Upper lobe of right lung (tissue), 1 donor: ENCODE data around the gene FAM163A. TPM values are rescaled to one million over a fixed set of nuclear protein-coding genes. Genes with fewer than 3 reads are reported as not detected.

Experiments used
- ATAC-seq: fragments of 200-7000 bp; cut with Tn5 transposase; one replicate; pipeline ENCODE4 v1.9.1; 2020; ENCODE audit warnings: mild to moderate bottlenecking, moderate library complexity
- DNase-seq: peaks from one replicate; pipeline ENCODE4 v3.0.0-alpha.2; 2020
- H3K27ac ChIP-seq: fragments of 200-600 bp; one replicate; pipeline ENCODE4 v1.8.0; 2022
- H3K27me3 ChIP-seq: fragments of 200-600 bp; one replicate; pipeline ENCODE4 v1.8.0; 2022; ENCODE audit warnings: mild to moderate bottlenecking
- H3K36me3 ChIP-seq: fragments of 200-600 bp; one replicate; pipeline ENCODE4 v1.8.0; 2022
- H3K4me1 ChIP-seq: fragments of 200-600 bp; one replicate; pipeline ENCODE4 v1.8.0; 2022
- H3K4me3 ChIP-seq: fragments of 200-600 bp; one replicate; pipeline ENCODE4 v1.8.0; 2022; ENCODE audit warnings: mild to moderate bottlenecking
- H3K9me3 ChIP-seq: fragments of 200-600 bp; one replicate; pipeline ENCODE4 v1.8.0; 2022
- intact Hi-C: fragments of 100-400 bp; cut with DNase I; formaldehyde crosslinking; loops from one replicate; pipeline ENCODE4 v1.11.0; 2022
- total RNA-seq: library from RNA; stranded (reverse); fragmentation: NEBNext Ultra II Directional; extraction: Animal tissue kit (Norgen Biotek cat#: 25700); gene quantifications from one replicate; pipeline ENCODE4 v1.2.1, GENCODE V29; 2021
- TF ChIP-seq, protein P1 (sequence below): fragments of 200-600 bp; IDR thresholded peaks from one replicate; pipeline ENCODE4 v1.8.0; 2022; ENCODE audit warnings: antibody characterized with exemption
- donor health status: DM: no; HTN: yes; CAD: no; lungs with severe emphysema.

The FAM163A gene
- total RNA-seq, 1 donor from 2014 or later, result not detected

DNA sequence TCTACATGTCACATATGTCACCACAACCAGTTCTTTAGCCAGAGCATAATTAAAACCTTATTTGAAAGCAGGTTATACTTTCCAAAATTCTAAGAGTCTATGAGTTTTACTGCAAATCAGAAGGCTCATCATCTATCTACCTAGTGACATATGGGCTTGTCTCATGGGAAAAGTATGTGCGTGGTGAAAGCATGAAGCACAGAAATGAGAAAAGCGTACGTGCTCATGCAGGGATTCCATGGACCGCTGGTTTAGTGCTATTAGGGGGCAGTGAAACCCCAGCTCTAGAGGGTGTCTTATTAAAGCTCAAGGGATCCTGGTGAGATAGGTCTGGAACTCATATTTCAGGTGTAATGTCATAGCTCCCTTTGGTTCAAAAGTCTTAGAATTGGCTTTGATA is 50.2 kb downstream of the FAM163A start:
- TF ChIP-seq, protein P1, sequence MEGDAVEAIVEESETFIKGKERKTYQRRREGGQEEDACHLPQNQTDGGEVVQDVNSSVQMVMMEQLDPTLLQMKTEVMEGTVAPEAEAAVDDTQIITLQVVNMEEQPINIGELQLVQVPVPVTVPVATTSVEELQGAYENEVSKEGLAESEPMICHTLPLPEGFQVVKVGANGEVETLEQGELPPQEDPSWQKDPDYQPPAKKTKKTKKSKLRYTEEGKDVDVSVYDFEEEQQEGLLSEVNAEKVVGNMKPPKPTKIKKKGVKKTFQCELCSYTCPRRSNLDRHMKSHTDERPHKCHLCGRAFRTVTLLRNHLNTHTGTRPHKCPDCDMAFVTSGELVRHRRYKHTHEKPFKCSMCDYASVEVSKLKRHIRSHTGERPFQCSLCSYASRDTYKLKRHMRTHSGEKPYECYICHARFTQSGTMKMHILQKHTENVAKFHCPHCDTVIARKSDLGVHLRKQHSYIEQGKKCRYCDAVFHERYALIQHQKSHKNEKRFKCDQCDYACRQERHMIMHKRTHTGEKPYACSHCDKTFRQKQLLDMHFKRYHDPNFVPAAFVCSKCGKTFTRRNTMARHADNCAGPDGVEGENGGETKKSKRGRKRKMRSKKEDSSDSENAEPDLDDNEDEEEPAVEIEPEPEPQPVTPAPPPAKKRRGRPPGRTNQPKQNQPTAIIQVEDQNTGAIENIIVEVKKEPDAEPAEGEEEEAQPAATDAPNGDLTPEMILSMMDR, result no peak
- no peaks in the 10 kb centered on the region for H3K27me3 ChIP-seq
- no peaks in the 10 kb centered on the region for H3K9me3 ChIP-seq
- H3K36me3 ChIP-seq, result no peaks in the 10 kb centered on the region
- intact Hi-C loops, result no loop called here
- no peaks in the 10 kb centered on the region for H3K4me1 ChIP-seq
- H3K4me3 ChIP-seq, result no peak overlapping the region
- H3K27ac ChIP-seq, result no peak overlapping the region
- ATAC-seq, result no peak
- DNase-seq, result no peak

DNA sequence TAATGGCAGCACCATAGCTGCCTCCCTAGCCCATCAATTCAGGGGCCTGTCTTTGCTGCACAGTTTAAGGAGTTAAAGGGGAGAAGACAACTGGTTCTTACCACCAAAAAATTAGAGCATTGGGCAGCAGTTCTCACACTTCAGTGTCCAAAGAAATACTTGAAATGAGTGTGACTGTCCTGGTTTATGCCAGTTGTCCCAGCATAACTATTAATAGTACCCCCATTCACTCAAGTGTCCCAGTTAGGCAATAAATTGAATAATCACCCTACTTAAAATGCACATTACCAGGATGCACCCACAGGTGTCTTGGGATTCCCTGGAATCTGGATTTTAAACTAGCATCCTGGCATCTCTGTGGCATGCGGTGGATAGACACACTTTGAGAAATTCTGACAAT is 51.1 kb downstream of the FAM163A start:
- no peaks in the 10 kb centered on the region for H3K9me3 ChIP-seq
- DNase-seq (no peak), ATAC-seq (no peak)
- H3K36me3 ChIP-seq, result no peaks in the 10 kb centered on the region
- H3K4me1 ChIP-seq, result no peaks in the 10 kb centered on the region
- H3K27me3 ChIP-seq, result no peaks in the 10 kb centered on the region
- H3K27ac ChIP-seq, result no peak overlapping the region
- intact Hi-C loops, result no loop called here
- TF ChIP-seq, protein P1, result no peak
- no peak overlapping the region for H3K4me3 ChIP-seq

DNA sequence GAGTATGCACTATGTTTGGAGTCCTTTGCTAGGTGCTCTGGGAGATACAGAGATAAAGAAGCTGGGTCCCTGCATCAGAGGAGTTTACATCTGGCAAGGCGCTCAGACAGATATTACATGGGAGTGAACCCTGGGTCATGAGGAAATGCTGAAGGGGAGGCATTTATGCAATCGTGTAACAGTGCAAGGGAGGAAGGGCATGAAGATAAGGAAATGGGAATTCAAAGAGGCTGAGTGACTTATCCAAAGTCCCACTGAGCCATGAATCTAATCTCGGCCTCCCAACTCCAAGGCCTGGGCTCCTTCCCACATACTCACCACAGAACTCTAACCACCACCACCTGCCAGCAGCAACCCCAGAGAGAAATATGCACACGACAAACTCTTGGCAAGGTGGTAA is 51.6 kb downstream of the FAM163A start:
- TF ChIP-seq, protein P1, result no peak
- Histone ChIP-seq H3K27ac (no peak overlapping the region), H3K36me3 (no peaks in the 10 kb centered on the region), H3K27me3 (no peaks in the 10 kb centered on the region), H3K4me3 (no peak overlapping the region), H3K9me3 (no peaks in the 10 kb centered on the region), H3K4me1 (no peaks in the 10 kb centered on the region)
- intact Hi-C loops, result no loop called here
- no peak for ATAC-seq
- DNase-seq, result no peak

DNA sequence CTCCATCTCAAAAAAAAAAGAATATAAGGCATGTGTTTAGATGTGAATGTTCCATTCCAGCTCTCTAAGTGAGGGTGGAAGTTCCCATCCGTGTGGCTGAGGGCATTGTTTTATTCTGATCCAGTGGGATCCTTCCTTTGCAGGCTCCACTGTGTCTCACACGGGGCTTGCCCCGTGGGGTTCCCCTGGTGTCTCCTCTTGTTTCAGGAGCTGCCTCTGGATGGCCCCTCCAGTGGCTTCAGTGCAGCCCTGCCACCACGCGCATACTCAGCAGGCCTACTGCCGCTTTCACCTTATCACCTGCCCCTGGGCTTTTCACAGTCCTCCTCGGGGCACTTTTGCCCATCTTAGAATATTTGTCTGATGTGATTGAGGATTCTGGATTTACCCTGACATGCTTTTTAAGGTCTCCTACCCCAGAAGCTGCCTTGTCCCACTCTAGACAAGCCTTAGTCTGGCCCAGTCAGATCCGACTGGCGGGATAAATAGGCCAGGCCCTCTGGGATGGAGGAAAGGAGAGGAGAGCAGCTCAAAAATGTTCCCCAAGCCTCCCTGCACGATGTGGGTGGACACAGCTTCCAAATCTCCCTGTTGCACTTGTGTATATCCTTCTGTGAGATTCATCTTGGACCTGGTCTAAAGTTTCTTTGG is 55.2 kb downstream of the FAM163A start:
- Histone ChIP-seq H3K36me3 (no peaks in the 10 kb centered on the region), H3K4me3 (no peak overlapping the region), H3K9me3 (no peaks in the 10 kb centered on the region), H3K4me1 (no peaks in the 10 kb centered on the region), H3K27me3 (no peaks in the 10 kb centered on the region), H3K27ac (no peak overlapping the region)
- intact Hi-C loops, result no loop called here
- ATAC-seq (no peak), DNase-seq (no peak)
- TF ChIP-seq, protein P1, result no peak

DNA sequence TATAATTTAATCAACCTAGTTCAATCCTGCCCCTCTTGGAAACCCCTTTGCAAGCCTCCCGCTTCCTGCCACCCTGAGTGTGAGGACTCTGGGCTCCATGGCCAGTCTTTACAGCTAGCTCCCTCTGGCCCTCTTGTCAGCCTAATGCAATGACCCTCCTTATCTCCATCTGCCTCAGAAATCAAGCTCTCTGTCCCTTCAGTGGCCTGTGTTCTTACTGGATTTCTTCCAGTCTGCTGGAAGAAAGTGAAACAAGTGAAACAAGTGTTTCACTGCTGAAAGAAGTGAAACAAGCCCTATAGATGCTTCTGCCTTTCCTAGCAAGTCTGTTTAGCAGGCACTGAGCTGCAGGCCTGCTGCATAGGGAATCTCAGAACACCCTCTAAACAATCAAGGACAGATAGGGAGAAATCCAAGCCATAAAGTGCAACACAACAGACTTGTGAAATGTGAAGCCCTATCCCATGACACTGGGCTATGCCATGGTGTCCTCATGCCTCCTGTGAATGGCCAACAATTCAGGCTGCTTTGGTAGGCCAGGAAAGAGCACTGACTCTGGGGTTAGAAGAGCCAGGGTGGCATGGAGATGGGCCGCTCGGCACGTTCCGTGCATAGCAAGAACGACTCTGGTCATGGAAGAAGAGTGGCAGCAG is 55.9 kb downstream of the FAM163A start:
- TF ChIP-seq, protein P1, result no peak
- Histone ChIP-seq H3K4me3 (no peak overlapping the region), H3K27me3 (no peaks in the 10 kb centered on the region), H3K36me3 (no peaks in the 10 kb centered on the region), H3K27ac (no peak overlapping the region), H3K9me3 (no peaks in the 10 kb centered on the region), H3K4me1 (no peaks in the 10 kb centered on the region)
- DNase-seq (no peak), ATAC-seq (no peak)
- intact Hi-C loops, result no loop called here
